Measurements from ENCODE around the gene TERB2. TPM values are rescaled to one million over a fixed set of nuclear protein-coding genes. Genes with fewer than 3 reads are reported as not detected.
"Not testable (repeated sequence)": the region's sequence is repeated elsewhere in the genome, so short reads cannot be mapped to it uniquely, and the experiment has no call there.

TERB2 gene
- total RNA-seq, 2 experiments from 2014 or later: not detected

DNA sequence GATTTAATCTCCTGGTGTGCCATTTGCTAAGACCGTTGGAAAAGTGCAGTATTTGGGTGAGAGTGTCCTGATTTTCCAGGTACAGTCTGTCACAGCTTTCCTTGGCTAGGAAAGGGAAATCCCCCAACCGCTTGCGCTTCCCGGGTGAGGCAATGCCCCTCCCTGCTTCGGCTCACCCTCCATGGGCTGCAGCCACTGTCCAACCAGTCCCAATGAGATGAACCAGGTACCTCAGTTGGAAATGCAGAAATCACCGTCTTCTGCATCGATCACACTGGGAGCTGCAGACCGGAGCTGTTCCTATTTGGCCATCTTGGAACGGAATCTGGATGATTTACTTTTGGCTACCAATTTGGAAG, 64.4 kb downstream of the TERB2 start:
- H3K36me3 Mint-ChIP-seq; DNase-seq; H3K27ac Mint-ChIP-seq; ATAC-seq; H3K9me3 Mint-ChIP-seq (ENCODE audit: low read depth); CTCF ChIA-PET; H3K4me3 Mint-ChIP-seq: not testable (repeated sequence)
- H3K4me1 Mint-ChIP-seq: peaks cover 16% of the 10 kb centered on the region
- H3K27me3 Mint-ChIP-seq: peaks cover 47% of the 10 kb centered on the region

DNA sequence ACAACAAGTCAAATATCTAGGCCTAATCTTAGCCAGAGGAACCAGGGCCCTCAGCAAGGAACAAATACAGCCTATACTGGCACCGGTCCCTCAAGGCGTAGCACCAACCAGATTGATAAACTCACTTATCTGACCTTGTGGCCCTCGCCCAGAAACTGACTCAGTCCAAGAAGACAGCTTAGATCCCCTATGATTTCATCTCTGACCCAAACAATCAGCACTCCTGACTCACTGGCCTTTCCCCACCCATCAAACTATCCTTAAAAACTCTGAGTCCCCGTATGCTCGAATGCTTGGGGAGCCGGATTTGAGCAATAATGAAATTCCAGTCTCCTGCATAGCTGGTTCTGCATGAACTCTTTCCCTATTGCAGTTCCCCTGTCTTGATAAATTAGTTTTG, 64.9 kb downstream of the TERB2 start:
- peaks cover 2% of the 10 kb centered on the region for H3K36me3 Mint-ChIP-seq
- peaks cover 44% of the 10 kb centered on the region for H3K27me3 Mint-ChIP-seq
- H3K4me3 Mint-ChIP-seq: no peak overlapping the region
- DNase-seq: no peak
- H3K4me1 Mint-ChIP-seq: peaks cover 16% of the 10 kb centered on the region
- no peak overlapping the region for H3K27ac Mint-ChIP-seq
- ATAC-seq: no peak
- CTCF ChIA-PET: interaction anchor here (0.7 to 1.0 kb wide), 2 partner anchors 35 to 684 kb away, joined by 3 read pairs; no protein-coding TSS in a partner anchor
- no peaks in the 10 kb centered on the region for H3K9me3 Mint-ChIP-seq (ENCODE audit: low read depth)

DNA sequence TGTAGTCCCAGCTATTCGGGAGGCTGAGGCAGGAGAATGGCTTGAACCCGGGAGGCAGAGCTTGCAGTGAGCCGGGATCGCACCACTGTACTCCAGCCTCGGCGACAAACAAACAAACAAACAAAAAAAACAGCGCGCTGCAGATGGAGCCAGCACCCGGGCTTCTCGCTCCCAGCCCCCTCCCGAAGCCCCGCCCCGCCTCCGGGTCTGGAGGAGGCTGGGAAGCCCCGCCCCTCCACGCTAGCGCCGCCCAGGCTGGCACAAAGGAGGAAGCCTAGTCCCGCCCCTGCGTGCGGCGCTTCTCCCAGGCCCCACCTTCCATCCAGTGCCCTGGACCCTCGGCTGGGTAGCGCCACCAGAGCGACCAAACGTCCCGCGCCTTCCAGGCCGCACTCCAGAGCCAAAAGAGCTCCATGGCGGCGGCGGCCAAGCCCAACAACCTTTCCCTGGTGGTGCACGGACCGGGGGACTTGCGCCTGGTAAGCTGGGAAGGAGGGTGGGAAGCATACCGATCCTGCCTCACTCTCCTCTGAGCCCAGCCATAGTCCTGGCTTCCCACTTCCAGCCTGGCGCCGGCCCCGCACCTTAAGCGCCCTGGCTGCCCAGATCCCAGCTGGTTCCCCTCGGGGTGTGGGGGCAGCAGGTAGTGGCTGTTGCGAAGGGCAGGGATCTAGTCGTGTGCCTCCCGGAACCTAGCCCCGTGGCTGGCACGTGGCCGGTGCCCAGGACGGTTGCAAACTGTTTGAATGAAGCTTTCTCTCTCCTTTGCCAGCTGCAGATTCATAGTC, 66.6 kb downstream of the TERB2 start, which contains the start of gene SORD:
SORD (plus strand) TSS at position 325 of the 788 bp plus-strand sequence; CDS start at position 414, 89 bp downstream.
- ATAC-seq (peak; percentile 100), DNase-seq (peak; percentile 93)
- Mint-ChIP-seq H3K9me3 (ENCODE audit: low read depth) (no peaks in the 10 kb centered on the region), H3K4me3 (peak within 1 kb of the TSS; percentile 79), H3K36me3 (peaks cover 2% of the 10 kb centered on the region), H3K27ac (peak within 1 kb of the TSS; percentile 76), H3K4me1 (peaks cover 16% of the 10 kb centered on the region), H3K27me3 (peaks cover 27% of the 10 kb centered on the region)
- CTCF ChIA-PET: interaction anchor here (0.8 to 1.6 kb wide), 4 partner anchors 14 to 182 kb away, joined by 3 to 5 read pairs (median 4); no protein-coding TSS in a partner anchor

DNA sequence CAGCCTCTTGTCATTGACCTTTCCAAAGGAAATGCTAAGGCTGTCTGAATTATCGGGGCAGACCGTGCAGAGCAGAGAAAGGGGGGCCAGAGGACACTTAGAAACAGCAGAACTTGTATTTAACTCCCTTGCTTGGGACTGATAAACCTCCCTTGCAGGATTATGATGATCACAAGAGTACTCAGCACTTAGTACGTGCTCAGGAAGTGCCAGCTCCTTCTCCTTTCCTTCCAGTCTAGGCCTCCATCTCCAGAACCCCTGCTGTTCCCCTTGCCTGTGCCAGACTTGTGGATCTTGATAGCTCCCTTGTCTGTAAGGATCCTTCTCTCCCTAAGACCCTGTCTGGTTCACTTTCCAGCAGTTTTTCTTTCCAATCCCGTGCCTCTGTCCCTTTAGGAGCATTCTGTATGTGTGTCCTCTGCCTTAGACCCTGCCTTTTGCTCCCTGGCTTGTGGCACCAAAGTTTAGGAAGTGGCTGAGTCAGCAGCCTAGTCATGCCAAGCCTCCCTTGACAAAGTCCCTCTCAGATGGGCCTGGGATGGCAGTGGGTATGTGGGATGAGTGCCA, 67.3 kb downstream of the TERB2 start:
- H3K4me3 Mint-ChIP-seq: peak overlapping the region; percentile 79
- DNase-seq (no peak), ATAC-seq (no peak)
- H3K36me3 Mint-ChIP-seq: peaks cover 2% of the 10 kb centered on the region
- peaks cover 21% of the 10 kb centered on the region for H3K27me3 Mint-ChIP-seq
- CTCF ChIA-PET: interaction anchor here (0.8 to 1.6 kb wide), 4 partner anchors 13 to 181 kb away, joined by 3 to 5 read pairs (median 4); no protein-coding TSS in a partner anchor
- peaks cover 16% of the 10 kb centered on the region for H3K4me1 Mint-ChIP-seq
- H3K27ac Mint-ChIP-seq: peak overlapping the region; percentile 76
- H3K9me3 Mint-ChIP-seq (ENCODE audit: low read depth): no peaks in the 10 kb centered on the region

DNA sequence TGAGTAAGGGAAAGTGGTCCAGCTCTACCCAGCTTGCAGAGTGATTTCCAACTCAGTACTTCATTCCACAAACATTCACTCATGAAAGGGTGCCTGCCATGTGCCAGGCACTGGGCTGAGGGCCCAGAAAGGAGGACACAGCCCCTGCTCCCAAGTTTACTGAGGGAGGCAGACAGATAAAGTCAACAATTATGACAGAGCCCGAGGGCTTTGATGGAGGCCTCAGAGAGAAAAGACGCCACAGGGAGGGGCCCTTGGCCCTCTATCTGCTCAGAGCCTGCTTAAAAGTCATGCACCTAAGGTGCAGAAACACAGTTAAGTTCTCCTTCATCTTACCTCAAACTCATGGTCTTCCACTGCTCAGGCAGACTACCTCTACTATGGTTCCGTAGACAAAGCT, 68.2 kb downstream of the TERB2 start:
- H3K27ac Mint-ChIP-seq; H3K9me3 Mint-ChIP-seq (ENCODE audit: low read depth); CTCF ChIA-PET; ATAC-seq; H3K4me3 Mint-ChIP-seq; DNase-seq; H3K36me3 Mint-ChIP-seq: not testable (repeated sequence)
- H3K4me1 Mint-ChIP-seq: peaks cover 16% of the 10 kb centered on the region
- peaks cover 13% of the 10 kb centered on the region for H3K27me3 Mint-ChIP-seq

DNA sequence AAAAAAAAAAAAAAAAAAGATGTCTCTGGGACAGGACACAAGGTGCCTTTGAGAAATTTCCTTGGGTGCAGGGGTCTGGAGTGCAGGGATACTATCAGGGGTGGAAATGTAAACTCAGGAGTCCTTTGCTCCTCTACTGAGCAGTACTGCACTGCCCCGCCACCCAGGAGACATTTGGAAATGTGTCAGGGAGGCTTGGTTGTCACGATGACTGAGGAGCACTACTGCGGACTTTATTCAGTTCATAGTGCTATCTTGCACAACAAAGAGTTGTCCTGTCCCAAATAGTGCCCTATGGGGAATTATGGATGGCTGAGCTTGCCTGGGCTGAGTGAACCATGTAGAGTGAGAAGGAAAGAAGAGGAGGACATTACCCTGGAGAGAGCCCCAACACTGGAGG, 69.1 kb downstream of the TERB2 start:
- ATAC-seq; H3K27me3 Mint-ChIP-seq; CTCF ChIA-PET; DNase-seq; H3K4me3 Mint-ChIP-seq; H3K27ac Mint-ChIP-seq; H3K9me3 Mint-ChIP-seq (ENCODE audit: low read depth); H3K36me3 Mint-ChIP-seq: not testable (repeated sequence)
- peaks cover 16% of the 10 kb centered on the region for H3K4me1 Mint-ChIP-seq

DNA sequence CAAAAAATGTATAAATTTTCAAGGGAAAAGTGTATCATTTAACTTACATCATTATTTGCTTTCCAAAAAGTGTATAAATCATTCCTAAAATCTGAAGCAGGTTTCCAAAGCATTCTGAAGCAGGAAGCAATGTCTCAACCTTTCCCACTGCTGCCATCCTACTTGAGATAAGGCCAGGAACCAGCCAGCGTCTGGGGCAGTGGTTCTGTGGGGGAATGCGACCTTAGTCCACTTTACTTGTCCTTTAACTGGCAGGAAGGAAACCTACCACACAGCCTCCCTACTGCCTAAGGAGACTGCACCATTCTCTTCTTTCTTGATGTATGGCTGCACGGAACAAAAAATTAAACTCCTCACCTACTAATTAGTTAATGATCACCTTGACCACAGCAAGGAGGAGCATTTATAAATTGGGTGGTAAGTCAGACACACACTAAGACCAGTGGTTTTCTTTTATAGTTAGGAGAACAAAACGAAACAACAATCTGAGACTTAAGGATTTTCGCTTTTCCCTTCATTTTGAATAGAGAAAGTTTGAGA, 70.2 kb downstream of the TERB2 start:
- no peak for DNase-seq
- no peak overlapping the region for H3K27ac Mint-ChIP-seq
- no peak for ATAC-seq
- CTCF ChIA-PET: no interaction called here
- no peaks in the 10 kb centered on the region for H3K9me3 Mint-ChIP-seq (ENCODE audit: low read depth)
- H3K4me1 Mint-ChIP-seq: peaks cover 16% of the 10 kb centered on the region
- H3K4me3 Mint-ChIP-seq: no peak overlapping the region
- no peaks in the 10 kb centered on the region for H3K27me3 Mint-ChIP-seq
- peaks cover 9% of the 10 kb centered on the region for H3K36me3 Mint-ChIP-seq

DNA sequence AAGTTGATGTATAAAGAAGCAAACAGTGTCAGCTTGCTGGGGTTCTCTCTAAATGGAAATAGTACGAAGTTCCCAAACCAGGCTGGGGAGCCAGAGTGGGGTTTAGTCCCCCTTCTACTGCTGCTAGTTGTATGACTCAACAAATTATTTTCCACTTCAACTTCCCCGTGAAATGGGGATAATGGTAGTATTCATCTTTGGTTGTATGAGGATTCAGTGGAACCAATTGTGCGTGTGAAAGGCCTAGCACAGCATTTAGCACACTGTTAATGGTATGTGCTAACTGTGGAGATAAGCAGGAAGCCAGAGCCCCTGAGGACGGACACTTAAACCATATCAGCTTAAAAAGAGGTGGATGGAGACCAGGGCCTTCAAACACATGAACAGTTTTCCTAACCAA, 70.7 kb downstream of the TERB2 start:
- H3K36me3 Mint-ChIP-seq: peaks cover 9% of the 10 kb centered on the region
- no peaks in the 10 kb centered on the region for H3K9me3 Mint-ChIP-seq (ENCODE audit: low read depth)
- no peak for ATAC-seq
- H3K4me1 Mint-ChIP-seq: peaks cover 16% of the 10 kb centered on the region
- no peak overlapping the region for H3K4me3 Mint-ChIP-seq
- no peaks in the 10 kb centered on the region for H3K27me3 Mint-ChIP-seq
- CTCF ChIA-PET: no interaction called here
- H3K27ac Mint-ChIP-seq: no peak overlapping the region
- no peak for DNase-seq

Other genes starting within 250 kb of the TERB2 start
- gene PATL2, start 245.4 kb upstream of the TERB2 start, total RNA-seq: 10 to 100 TPM; 17.2 to 38.4 TPM
- 1,000 to 10,000 TPM; 6,920 to 7,161 TPM for gene B2M, start 245.2 kb upstream of the TERB2 start, total RNA-seq
- 10 to 100 TPM; 79.1 to 79.4 TPM for gene TRIM69, start 220.2 kb upstream of the TERB2 start, total RNA-seq
- 10 to 100 TPM in 1 of 2 experiments, 1 to 10 TPM in 1; 7.8 to 10.7 TPM for gene SORD, start 66.5 kb downstream of the TERB2 start, total RNA-seq
- not detected for gene DUOX2, start 157.5 kb downstream of the TERB2 start, total RNA-seq
- not detected for gene DUOXA2, start 157.6 kb downstream of the TERB2 start, total RNA-seq
- gene DUOXA1, start 173.2 kb downstream of the TERB2 start, total RNA-seq: not detected
- under 1 TPM in 1 of 2 experiments, not detected in 1; 0.07 TPM for gene DUOX1, start 173.3 kb downstream of the TERB2 start, total RNA-seq
- 1 to 10 TPM; 2.2 to 4.5 TPM for gene SHF, start 231.3 kb downstream of the TERB2 start, total RNA-seq